RCC 7860 (cell line): Measurements from ENCODE around the gene SCN5A.
"Not testable (repeated sequence)": the region's sequence is repeated elsewhere in the genome, so short reads cannot be mapped to it uniquely, and the experiment has no call there.

Experiments used
- DNase-seq: peaks from one replicate; pipeline ENCODE4 v3.0.0-alpha.2; 2015; ENCODE audit warnings: low spot score
- FAIRE-seq: peaks from 2 replicates; lab custom pipeline; 2012; peaks lifted over from hg19 to GRCh38; lab: Jason Lieb, UNC

Gene SCN5A

GRCh38 chr3:38580450-38581382 is 68.8 kb downstream of the SCN5A start:
- DNase-seq (no peak), FAIRE-seq (no peak)

DNA sequence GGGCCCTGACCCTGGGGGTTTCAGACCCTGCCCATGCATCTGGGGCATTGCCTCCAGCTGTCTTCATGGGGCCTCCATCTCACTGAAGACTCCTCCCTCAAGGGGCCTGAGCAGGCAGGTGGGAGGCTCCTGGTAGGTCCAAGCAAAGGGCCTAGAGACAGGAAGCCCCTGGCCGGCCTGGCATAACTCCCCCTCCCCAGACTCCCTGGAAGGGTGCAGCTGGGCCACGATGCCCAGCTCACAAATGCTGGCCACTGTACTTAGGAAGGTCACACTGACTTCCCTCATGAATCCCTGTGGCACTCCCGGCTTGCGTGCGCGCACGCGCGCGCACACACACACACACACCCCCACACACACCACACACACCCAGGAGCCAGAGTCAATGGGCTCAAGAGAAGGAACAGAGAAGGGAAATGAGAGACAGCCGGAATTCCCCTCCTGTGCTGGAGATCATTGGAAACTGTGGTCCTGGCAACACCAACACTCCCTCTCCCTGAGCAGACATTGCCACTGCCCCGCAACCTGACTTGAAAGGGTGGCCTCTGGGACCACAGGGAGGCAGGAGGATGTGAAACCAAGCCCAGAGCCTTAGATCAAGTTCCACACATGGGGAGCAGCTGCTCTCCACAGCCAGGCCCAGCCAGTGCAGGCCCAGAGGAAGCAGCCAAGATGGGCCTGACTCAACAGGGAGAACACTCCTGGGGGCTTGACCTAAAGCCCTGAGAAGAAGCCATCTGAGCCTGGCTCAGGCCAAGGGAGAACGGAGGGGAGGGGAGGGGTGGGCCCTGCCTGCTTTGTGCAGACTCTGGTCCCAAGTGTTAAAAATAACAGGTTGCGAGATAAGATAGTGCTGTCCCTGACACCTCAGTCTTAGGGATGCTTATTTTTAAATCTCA is 69.7 kb downstream of the SCN5A start:
- DNase-seq (no peak), FAIRE-seq (no peak)

GRCh38 chr3:38579141-38579540 is 70.3 kb downstream of the SCN5A start:
- FAIRE-seq (no peak), DNase-seq (no peak)

- FAIRE-seq: no peak
- DNase-seq: no peak
These were observed 70.9 kb downstream of the SCN5A start for GRCh38 chr3:38578551-38578950.

DNA sequence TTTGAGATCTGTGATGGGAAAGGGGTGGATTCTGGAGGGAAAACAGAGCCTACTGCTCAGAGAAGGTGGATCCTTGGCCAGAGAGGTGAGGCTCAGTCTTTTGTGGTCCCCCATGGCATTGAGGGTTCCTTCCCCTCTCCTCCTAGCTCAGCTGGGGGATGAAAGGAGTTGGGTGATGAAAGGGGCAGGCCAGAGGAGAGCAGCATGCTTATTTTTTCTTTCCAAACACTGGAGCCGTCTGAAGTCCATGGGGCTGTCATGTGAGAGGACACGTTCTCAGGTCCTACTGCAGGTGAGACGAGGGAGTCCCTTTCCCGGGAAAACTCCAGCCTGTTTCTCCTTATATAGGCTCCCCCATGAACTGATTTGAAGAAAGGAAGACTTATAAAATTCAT is 71.4 kb downstream of the SCN5A start:
- no peak for DNase-seq
- no peak for FAIRE-seq

DNA sequence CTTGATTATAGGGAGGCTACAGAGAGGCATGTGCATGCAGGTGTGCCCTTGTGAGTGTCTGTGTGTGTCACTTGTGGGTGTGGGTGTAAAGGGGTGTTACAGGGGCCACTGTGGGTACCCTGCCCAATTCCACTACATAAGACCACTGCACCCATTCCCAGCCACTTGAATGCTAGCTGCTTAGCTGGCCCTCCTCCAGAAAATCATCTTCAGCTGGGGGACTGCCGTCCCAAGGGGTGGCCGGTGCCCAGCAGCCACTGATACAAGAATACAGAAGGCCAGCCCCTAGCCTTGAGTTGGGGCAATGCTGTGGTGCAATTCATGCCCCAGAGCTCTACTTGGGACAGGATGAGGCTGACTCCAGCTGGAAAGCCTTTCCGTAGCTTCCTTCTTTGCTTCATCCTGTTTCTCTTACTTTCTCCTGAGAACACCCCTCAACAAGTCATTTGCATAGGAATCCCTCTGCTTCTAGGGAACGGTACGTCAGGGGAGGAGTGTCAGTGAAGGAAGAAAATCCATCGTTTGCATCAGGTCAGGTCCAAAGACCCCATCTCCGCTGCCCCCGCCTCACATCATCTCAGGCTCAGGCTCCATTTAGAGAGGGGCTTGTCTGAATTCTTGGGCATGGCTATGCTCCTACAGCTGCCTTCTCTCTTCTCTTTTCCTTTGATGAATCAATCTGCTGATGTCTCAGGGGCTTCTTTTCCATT is 72.0 kb downstream of the SCN5A start:
- no peak for FAIRE-seq
- DNase-seq: no peak

DNA sequence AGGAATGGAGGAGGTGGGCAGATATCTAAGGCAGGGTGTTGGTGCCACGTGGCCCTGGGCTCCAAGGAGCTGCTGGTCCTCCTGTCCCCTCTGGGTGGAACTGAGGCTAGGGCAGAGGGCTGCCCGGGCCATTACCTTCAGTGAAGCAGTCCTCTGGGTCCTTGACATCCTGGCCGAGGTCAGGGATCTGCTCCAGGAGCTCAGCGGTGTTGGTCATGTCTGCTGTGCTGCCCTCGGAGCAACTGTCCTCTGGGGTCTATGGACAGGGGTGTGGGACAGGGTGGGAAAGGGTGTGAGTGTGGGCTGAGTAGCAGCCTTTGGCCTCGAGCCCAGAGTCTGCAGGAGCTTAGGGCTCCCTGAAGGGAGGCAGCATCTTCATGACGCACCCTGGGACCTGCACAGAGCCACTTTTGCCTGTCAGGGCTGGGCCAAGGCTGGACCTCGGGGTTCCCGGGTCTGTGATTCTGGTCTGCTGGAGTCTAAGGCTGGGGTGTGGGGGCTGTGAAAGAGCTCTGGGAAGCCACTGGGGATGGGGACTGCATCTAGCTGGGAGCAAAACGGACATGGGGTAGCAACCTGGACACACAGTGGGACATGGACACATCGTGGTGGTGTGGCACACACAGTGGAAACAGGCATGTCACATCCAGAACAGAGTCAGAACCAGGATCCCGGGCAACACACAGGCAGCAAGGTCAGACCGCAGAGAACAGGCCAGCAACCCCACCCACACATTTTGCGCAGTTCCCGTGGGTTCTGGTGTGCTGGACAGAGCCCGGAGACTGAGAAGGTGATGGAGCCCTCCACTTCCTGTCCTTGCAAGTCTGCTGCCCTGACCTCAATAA is 72.7 kb downstream of the SCN5A start:
- DNase-seq: no peak
- FAIRE-seq: no peak

DNA sequence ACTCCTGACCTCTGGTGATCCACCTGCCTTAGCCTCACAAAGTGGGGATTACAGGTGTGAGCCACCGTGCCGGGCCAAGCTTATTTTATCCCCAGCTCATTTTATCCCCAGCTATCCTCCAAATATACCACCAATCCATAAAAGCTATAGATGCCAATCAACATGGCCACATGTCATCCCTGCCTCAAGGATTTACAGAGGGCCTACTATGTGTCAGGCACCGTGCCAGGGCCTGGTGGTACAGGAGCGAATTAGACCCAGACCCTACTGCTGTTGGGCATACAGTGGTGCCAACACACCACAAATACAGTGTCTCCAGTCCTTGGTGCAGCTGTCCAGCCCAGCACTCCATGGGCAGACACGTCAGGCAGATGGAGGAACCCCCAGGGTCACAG is 73.4 kb downstream of the SCN5A start:
- DNase-seq: no peak
- FAIRE-seq: no peak

DNA sequence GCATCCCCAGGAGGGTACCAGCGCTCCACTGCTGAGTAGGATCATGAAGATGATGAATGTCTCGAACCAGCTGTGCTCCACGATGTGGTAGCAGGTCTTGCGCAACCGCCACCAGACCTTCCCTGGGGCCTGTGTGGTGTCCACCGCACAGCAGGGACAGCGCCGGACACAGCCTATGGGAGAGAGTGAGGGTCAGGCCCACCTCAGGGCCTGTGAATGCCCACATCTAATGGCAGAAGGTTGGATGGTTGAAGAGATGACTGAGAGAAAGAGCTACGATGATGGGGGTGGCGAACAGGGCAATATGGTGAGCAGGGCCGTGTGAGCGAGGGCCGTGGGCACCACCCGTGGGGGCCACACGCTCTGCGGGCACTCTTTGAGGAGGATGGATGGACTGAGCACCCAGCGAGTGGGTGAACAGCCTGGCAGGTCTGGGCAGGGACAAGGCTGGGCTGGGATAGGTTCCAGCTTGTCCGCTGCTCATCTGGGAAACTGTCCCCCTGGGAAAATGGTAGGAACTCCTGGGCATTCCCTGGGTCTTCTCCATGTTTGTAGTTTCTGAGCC is 74.1 kb downstream of the SCN5A start:
- DNase-seq (no peak), FAIRE-seq (no peak)

DNA sequence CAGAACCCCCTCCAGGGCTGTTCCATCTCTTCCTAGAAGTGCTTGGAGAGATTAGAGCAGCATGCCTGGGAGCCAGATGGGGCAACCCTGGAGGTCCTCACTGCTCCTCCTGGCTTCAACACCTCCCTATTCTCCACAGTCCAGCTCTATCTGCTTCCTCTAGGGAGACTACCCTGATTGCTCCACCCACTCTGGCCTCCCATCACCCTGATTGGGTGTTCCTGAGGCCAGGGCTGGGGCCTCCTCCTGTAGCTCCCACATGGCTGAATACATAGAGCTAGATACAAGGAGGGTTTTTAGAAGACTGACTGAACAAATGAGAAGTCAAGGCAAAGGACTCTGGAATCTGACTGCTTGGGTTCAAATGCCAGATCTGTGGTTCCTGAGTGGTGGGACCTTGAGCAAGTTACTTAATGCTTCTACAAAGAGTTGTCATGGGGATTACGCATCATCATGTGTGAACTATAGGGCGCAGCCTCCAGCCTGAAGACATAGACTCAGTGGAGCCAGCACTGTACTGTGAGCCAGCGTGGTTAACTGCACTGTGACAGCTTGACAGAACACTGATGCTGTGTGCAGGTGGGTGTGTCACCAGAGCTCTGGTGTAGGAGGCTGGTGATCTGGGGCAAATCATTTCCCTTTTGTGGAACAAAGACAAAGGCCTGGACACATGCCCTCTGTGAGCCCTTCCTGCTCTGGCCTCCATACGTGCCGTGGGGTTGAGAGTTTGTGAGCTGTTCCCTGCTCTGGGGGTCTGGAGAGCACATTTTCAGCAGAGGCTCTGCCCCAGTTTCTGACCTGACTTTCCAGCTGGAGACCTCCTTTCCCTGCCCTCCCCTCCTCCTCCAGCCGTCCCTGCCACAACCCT is 74.8 kb downstream of the SCN5A start:
- no peak for DNase-seq
- FAIRE-seq: no peak

- no peak for DNase-seq
- FAIRE-seq: no peak
These were observed 75.9 kb downstream of the SCN5A start for GRCh38 chr3:38573556-38573955.

- DNase-seq: no peak
- FAIRE-seq: no peak
These were observed 76.4 kb downstream of the SCN5A start for GRCh38 chr3:38573111-38573510.

DNA sequence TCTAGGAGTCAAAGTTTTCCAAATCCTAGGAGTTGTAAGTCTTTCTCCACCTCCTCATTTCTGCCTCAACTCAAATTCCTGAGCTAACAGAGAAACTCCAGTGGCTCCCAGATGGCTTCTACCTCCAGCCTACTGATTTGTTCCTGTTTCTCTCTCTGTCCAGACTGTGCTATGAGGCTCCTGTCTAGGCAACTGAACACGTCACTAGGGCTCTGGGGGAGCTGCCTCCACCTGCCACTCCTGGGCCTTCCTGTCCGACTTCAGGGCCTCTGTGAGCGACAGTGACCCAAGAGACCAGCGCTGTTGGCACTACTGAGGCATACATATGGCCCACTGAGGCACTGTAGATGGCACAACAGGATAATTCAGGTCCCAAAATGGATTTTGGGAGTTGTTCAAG is 82.0 kb downstream of the SCN5A start:
- FAIRE-seq (no peak), DNase-seq (no peak)

DNA sequence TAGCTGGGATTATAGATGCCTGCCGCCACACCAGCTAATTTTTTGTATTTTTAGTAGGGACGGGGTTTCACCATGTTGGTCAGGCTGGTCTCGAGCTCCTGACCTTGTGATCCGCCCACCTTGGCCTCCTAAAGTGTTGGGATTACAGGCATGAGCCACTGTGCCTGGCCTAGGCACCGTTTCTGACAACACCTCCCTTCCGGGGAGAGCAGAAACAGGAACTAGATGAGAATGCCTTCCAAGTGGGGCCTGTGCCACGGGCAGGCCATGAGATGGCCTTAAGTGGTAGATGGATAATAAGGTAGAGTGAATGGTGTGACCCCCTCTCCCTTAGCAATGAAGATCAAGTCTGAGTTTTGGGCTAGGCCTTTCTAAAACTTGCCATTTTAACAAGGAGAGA is 82.7 kb downstream of the SCN5A start:
- not testable (repeated sequence) for DNase-seq, FAIRE-seq

- FAIRE-seq (no peak), DNase-seq (no peak)
These were observed 83.3 kb downstream of the SCN5A start for GRCh38 chr3:38566215-38566528.

DNA sequence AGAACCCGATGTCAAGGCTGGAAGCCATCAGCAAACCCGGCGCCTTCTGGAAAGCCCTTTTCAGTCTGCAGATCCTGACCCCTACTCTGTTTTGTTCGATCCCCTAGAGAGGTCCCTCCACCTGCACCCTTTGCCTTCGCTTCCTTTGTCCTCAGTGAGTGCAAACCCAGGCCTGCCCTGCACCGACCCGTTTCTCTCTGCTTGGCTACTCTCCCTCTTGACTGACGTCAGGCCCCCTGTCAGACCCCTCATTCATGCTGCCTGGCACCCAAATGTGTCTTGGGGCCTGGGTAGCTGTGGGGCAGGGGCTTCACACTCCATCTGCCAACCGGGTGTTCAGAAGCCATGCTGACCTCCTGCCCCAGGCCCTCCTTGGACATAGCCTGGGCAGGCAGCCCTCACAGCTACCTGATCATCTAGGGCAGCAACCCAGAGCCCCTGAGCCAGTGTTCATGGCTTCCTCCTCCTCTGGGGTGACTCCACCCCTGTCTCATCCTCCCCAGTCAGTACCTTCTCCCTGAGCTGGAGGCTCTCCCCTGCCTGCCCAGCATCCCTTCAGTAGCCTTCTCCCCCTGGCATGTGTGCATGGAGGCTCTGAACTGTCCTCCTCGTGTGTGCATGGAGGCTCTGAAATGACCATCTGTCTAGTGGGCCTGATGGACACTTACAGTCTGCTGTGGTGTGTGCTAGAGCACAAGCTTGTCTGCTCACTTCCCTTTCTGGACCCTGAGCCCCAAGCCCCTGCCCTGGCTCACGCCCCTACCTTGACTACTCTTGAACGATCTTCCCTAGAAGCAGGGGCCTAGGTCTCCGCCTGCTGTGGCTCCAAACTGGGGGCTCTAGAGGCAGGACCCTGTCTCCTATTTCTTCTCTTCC is 83.9 kb downstream of the SCN5A start:
- DNase-seq: no peak
- no peak for FAIRE-seq

- DNase-seq (no peak), FAIRE-seq (no peak)
These were observed 84.7 kb downstream of the SCN5A start for GRCh38 chr3:38564631-38565338.

- DNase-seq: no peak
- no peak for FAIRE-seq
These were observed 85.6 kb downstream of the SCN5A start for GRCh38 chr3:38563886-38564270.
